IPS-20b (cell line): ENCODE results near the gene ITGB3.
"Not testable (repeated sequence)": the region's sequence is repeated elsewhere in the genome, so short reads cannot be mapped to it uniquely, and the experiment has no call there.

Source experiments
- H3K27ac ChIP-seq: one replicate; pipeline ENCODE4 v1.5.1; 2013; ENCODE audit warnings: low read length
- H3K27me3 ChIP-seq: 2 replicates; pipeline ENCODE4 v1.6.1; 2013; ENCODE audit warnings: mild to moderate bottlenecking, low read length, inconsistent platforms; ENCODE audit not compliant: insufficient read depth
- H3K36me3 ChIP-seq: 2 replicates; pipeline ENCODE4 v1.6.1; 2013; ENCODE audit warnings: low read depth, mild to moderate bottlenecking, inconsistent platforms, low read length, moderate library complexity; ENCODE audit not compliant: insufficient read depth
- H3K4me1 ChIP-seq: 2 replicates; pipeline ENCODE4 v1.6.1; 2013; ENCODE audit warnings: mild to moderate bottlenecking, control low read depth, inconsistent platforms, low read length, moderate library complexity; ENCODE audit not compliant: insufficient read depth
- H3K4me3 ChIP-seq: 2 replicates; pipeline ENCODE4 v1.5.1; 2013; ENCODE audit warnings: mild to moderate bottlenecking, low read length, inconsistent platforms
- H3K9ac ChIP-seq: 2 replicates; pipeline ENCODE4 v1.6.1; 2013; ENCODE audit warnings: low read depth, mild to moderate bottlenecking, inconsistent platforms, low read length, moderate library complexity
- H3K9me3 ChIP-seq: 2 replicates; pipeline ENCODE4 v1.6.1; 2013; ENCODE audit warnings: mild to moderate bottlenecking, low read depth, low read length, inconsistent platforms; ENCODE audit not compliant: insufficient read depth

The ITGB3 gene

DNA sequence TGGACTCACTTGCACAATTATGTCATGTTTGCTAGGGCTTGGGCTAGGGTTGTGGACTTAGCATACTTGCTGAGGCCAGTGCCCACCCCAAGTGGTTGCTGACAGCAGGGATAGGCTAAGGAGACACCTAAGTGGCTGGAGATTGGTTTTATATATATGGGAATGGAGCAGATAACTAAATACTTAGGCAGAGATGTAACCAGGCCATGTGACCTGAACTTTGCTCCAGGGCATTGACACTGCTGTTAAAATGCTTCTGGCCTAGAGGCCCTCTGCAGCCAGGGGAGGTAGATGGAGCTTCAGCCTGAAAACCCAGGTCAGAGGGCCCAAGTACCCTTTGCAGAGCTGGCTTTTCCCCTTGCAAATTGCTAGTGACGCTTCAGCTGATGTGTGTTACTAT, 1.4 kb upstream of the ITGB3 start:
- Histone ChIP-seq H3K9me3 (no peaks in the 10 kb centered on the region), H3K4me1 (no peaks in the 10 kb centered on the region), H3K4me3 (no peak overlapping the region), H3K27me3 (peaks cover 56% of the 10 kb centered on the region), H3K36me3 (no peaks in the 10 kb centered on the region), H3K27ac (no peak overlapping the region), H3K9ac (no peak overlapping the region)

DNA sequence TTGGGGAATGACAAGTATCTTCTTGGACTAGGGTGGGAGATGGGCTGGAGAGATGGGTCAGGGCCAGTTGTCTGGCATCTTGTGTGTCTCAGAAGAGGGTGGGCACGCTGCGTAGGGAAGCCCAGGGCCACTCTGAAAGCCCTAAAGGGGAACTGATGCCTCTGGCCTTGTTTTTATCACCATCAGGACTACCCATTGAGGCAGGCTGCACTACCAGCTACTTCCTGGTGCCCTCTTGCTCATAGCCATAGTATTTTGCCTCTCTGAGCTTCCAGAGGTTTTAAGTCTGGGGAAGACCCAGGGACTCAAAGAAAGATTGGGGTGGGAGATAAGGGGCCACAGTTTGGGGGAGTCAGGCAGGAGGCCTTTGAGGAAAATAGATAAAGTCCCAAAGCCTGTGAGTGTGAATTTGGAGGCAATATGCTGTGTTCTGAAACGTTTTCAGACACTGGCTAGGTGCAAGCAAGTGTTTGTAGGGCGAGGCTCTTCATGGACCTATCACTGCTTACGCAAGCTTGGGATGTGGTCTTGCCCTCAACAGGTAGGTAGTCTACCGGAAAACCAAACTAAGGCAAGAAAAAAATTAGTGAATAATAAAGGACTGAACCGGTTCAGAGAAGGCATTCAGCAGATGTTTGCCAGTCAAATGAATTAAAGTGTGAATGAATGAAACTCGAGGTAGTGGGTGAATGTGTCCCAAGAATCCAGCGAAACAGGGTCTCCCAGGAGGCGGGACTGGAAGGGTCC, 688 bp upstream of the ITGB3 start:
- Histone ChIP-seq H3K9me3 (no peaks in the 10 kb centered on the region), H3K36me3 (no peaks in the 10 kb centered on the region), H3K9ac (no peak overlapping the region), H3K4me3 (peak overlapping the region; percentile 79), H3K27ac (no peak overlapping the region), H3K27me3 (peaks cover 63% of the 10 kb centered on the region), H3K4me1 (no peaks in the 10 kb centered on the region)

DNA sequence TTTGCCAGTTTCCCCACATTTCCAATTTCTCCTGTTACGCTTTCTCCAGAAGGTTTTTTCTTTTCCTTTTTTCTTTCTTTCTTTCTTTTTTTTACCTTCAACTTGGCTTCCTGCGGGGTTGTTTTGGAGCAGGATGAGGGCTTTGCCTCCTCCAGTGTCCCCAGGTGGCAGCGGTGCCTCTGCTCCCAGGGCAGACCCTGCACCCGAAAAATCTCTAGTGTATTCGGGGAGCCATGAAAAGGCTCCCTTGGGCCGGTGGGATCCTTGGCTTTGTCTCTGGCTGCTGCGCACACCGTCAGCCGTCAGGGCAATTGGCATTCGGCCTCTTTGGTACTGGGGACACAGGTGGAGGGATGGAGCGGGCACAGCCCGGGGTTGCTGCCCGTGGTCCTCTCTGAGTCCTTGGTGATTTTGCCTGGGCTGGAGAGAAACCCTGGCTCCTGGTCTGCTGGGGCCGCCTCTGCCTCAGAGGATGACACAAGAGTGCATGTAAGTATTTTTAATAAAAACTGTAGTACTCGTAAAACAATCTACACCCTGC, 846 bp downstream of the ITGB3 start:
- peak overlapping the region; percentile 79 for H3K4me3 ChIP-seq
- no peaks in the 10 kb centered on the region for H3K4me1 ChIP-seq
- H3K9ac ChIP-seq = peak overlapping the region; percentile 10; the same call in 1 of the 2 replicates
- H3K36me3 ChIP-seq = no peaks in the 10 kb centered on the region
- H3K27me3 ChIP-seq = peaks cover 65% of the 10 kb centered on the region
- H3K9me3 ChIP-seq = no peaks in the 10 kb centered on the region
- H3K27ac ChIP-seq = no peak overlapping the region

DNA sequence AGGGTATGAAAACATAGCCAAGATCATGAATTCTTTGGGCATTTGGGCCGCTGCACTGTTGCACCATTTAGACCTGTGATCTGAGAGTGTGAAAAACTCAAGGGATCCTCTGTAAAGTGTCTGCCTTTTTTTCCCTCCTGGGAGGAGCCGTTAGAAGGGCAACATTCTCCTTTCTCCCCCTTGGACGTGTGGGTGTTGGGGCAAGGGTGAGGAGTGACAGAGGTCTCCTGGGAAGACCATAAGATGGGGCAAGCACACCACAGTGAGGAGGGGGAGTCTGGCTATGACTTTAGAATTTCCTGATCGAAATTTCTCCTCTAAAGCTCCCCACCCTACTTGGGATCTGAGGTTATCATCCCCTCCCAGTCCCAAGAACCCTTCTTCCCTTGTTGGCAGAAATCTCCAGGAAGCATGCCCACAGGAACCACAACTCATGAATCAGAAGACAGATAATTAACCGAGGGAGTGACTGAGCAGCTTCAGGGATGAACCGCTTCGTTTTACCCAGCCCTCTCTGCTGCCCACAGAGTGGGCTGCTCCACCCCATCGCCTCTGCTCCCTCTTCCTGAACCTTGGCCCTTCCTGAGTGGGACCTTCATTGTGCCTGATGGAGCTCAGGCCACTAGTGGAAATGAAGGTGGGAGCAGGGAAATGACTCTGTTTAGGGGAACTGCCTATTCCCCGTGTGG, 4.2 kb downstream of the ITGB3 start:
- H3K27ac ChIP-seq = no peak overlapping the region
- no peak overlapping the region for H3K4me3 ChIP-seq
- H3K36me3 ChIP-seq = no peaks in the 10 kb centered on the region
- H3K4me1 ChIP-seq = 0 out of 2 replicates have a peak, but pooled peaks cover 3% of the 10 kb centered on the region
- H3K27me3 ChIP-seq = peaks cover 54% of the 10 kb centered on the region
- no peak overlapping the region for H3K9ac ChIP-seq
- no peaks in the 10 kb centered on the region for H3K9me3 ChIP-seq

DNA sequence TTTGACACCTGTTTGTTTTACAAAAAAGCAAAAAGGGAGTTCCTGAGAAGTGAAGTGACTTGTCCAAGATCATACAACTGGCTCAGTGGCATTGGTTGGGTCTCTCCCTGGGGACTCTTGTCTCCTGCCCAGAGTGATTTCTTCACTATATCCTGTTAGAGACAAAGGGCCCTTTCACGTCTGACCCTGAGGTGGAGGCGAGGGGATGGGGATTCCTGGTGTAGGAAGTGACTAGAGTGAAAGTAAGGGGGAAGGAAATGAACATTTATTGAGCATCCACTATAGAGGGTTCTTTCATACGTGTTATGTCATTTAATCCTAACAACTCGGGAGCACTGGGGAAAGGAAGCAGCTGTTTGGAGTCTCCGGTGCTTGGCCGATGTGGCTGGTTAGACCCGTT, 9.0 kb downstream of the ITGB3 start:
- no peaks in the 10 kb centered on the region for H3K9me3 ChIP-seq
- 0 out of 2 replicates have a peak, but pooled peaks cover 3% of the 10 kb centered on the region for H3K4me1 ChIP-seq
- H3K36me3 ChIP-seq = no peaks in the 10 kb centered on the region
- no peak overlapping the region for H3K27ac ChIP-seq
- peaks cover 6% of the 10 kb centered on the region; the same call in 1 of the 2 replicates for H3K27me3 ChIP-seq
- H3K9ac ChIP-seq = no peak overlapping the region
- H3K4me3 ChIP-seq = no peak overlapping the region

DNA sequence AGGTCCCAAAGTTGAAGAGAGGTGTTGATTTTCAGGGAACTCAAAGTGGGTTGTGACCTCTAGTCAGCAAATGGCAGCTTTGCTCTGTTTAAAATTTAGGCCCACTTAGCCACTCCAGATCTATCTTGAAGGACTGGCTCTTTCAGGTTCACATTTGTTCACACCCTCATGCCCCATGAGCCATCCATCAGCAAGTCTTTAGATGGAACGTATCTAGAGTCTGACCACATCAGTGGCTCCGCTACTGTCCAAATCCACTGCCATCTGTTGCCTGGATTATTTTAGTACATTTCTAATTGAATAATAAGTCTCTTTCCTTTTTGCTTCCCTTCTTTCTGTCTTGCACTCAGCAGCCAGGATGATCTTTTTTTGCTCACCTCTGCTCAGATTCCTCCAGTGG, 10.5 kb downstream of the ITGB3 start:
- no peaks in the 10 kb centered on the region for H3K27me3 ChIP-seq
- H3K4me3 ChIP-seq = no peak overlapping the region
- H3K27ac ChIP-seq = no peak overlapping the region
- H3K9ac ChIP-seq = no peak overlapping the region
- no peaks in the 10 kb centered on the region for H3K9me3 ChIP-seq
- H3K36me3 ChIP-seq = no peaks in the 10 kb centered on the region
- H3K4me1 ChIP-seq = 0 out of 2 replicates have a peak, but pooled peaks cover 3% of the 10 kb centered on the region

DNA sequence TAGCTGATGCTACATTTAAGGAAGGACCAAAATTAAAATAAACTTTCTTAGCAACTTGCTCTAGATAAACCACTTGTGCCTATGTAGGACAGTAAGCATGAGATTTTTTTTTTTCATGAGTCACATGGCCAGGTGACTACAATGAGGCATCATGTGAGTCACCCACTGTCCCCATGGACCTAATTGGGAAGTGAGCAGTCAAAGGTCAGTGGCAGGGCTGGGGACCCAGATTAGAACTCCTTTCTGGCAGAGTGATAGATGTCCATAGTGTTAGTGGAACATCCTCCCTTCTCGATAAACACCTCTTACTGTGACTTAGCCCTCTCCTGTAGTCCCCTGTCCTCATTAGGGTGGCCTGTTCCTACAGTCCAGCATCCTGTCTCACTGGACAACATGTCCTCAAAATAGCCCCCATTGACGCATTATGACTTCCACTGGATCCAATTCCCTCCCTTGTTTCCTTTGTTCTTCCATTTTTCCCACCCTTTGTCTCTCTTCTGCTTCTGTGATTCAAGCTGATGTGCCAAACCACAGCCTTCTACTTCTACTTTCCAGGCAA, 12.4 kb downstream of the ITGB3 start:
- no peaks in the 10 kb centered on the region for H3K36me3 ChIP-seq
- no peak overlapping the region for H3K4me3 ChIP-seq
- H3K4me1 ChIP-seq = 0 out of 2 replicates have a peak, but pooled peaks cover under 1% of the 10 kb centered on the region
- no peak overlapping the region for H3K27ac ChIP-seq
- H3K9me3 ChIP-seq = no peaks in the 10 kb centered on the region
- no peak overlapping the region for H3K9ac ChIP-seq
- H3K27me3 ChIP-seq = no peaks in the 10 kb centered on the region

DNA sequence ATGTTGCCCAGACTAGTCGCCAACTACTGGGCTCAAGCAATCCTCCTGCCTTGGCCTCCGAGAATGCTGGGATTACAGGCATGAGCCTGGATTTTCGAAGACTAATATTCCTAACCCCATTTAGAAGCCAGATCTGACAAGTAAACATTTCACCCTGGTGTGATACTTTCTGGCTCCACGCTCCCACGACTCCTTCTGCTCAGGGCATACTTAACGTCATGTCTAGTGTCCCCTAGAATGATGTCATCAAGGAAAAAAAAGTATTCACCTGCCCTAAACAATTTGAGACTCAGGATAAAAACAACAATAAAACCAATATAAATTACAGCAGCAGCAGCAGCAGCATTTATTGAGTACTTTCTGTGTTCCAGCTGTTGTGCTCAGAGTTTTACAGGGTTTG, 13.2 kb downstream of the ITGB3 start:
- no peak overlapping the region for H3K9ac ChIP-seq
- H3K4me1 ChIP-seq = no peaks in the 10 kb centered on the region
- H3K9me3 ChIP-seq = no peaks in the 10 kb centered on the region
- no peak overlapping the region for H3K27ac ChIP-seq
- no peak overlapping the region for H3K4me3 ChIP-seq
- no peaks in the 10 kb centered on the region for H3K27me3 ChIP-seq
- H3K36me3 ChIP-seq = no peaks in the 10 kb centered on the region

DNA sequence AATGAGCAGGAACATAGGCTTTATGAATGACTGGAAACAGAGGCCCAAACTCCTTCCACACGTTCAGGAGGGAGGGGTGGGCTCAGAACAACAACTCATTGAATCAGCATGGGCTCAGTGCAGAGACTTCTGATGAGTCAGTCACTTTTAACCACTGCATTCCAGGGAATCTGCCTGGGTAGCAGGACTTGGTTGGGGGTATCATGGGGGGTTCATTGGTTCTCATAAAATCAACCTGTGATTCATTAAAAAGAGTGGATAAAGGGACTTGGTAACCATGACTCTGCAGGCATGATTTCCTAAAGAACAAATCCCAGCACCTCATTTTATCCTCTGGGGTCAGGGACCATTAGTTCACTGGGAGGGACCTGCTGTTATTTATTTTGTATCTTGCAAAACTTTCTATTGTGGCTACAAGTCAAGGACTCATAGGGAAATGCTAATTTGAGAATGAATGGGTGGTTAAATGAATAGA, 13.8 kb downstream of the ITGB3 start:
- no peak overlapping the region for H3K27ac ChIP-seq
- H3K4me1 ChIP-seq = no peaks in the 10 kb centered on the region
- no peaks in the 10 kb centered on the region for H3K36me3 ChIP-seq
- no peak overlapping the region for H3K9ac ChIP-seq
- no peaks in the 10 kb centered on the region for H3K27me3 ChIP-seq
- no peaks in the 10 kb centered on the region for H3K9me3 ChIP-seq
- H3K4me3 ChIP-seq = no peak overlapping the region

DNA sequence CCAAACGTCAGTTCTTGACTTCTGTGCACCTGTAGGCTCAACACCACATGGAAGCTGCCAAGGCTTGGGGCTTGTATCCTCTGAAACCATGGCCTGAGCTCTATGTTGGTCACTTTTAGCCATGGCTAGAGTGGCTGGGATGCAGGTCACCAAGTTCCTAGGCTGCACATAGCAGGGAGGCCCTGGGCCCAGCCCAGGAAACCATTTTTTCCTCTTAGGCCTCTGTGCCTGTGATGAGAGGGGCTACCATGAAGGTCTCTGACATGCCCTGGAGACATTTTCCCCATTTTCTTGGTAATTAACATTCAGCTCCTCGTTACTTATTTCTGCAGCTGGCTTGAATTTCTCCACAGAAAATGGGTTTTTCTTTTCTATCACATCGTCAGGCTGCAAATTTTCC, 15.3 kb downstream of the ITGB3 start:
- H3K9ac ChIP-seq, H3K27ac ChIP-seq, H3K4me3 ChIP-seq, H3K9me3 ChIP-seq, H3K4me1 ChIP-seq, H3K36me3 ChIP-seq, H3K27me3 ChIP-seq: not testable (repeated sequence)

DNA sequence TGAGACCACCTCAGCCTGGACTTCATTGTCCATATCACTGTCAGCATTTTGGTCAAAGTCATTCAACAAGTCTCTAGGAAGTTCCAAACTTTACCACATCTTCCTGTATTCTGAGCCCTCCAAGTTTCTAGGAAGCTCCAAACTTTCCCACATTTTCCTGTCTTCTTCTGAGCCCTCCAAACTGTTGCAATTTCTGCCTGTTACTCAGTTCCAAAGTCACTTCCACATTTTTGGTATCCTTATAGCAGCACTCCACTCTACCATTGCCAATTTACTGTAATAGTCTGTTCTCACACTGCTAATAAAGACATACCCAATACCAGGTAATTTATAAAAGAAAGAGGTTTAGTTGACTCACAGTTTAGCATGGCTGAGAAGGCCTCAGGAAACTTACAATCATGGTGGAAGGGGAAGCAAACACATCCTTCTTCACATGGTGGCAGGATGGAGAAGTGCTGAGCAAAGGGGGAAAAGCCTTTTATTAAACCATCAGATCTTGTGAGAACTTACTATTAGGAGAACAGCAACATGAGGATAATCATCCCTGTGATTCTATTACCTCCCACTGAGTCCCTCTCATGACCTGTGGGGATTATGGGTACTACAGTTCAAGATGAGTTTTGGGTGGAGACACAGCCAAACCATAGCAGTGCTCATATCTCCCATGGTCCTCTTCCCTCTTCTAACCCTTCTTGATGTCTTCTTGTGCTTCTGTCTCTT, 16.1 kb downstream of the ITGB3 start:
- not testable (repeated sequence) for H3K27me3 ChIP-seq, H3K4me3 ChIP-seq, H3K9me3 ChIP-seq, H3K36me3 ChIP-seq, H3K9ac ChIP-seq, H3K4me1 ChIP-seq, H3K27ac ChIP-seq
